Right atrium auricular region (tissue), 2 donors: ENCODE data around the gene NUDCD3. TPM values are rescaled to one million over a fixed set of nuclear protein-coding genes. Genes with fewer than 3 reads are reported as not detected.
A peak's percentile ranks its signal among the peaks of the same experiment; 100 is the strongest.

Experiments used
- DNase-seq: peaks from one replicate; pipeline ENCODE4 v3.0.0-alpha.2; 2019; ENCODE audit warnings: low spot score
- H3K27ac ChIP-seq, 2 donors: fragments of 200-600 bp; sonication (generic); 1 replicate in 1 of 2; 2 replicates in 1 of 2; pipeline ENCODE4 v1.5.1; 2016 to 2019
- H3K27me3 ChIP-seq, 2 donors: fragments of 200-600 bp; sonication (generic); one replicate each; pipeline versions ENCODE4 v1.5.1 to v1.6.0; 2017 to 2019
- H3K36me3 ChIP-seq: fragments of 200-600 bp; sonication (generic); one replicate; pipeline ENCODE4 v1.5.1; 2016
- H3K4me1 ChIP-seq, 2 donors: fragments of 200-600 bp; sonication (generic); one replicate each; pipeline versions ENCODE4 v1.5.1 to v1.6.0; 2017 to 2019
- H3K4me3 ChIP-seq, 2 donors: fragments of 200-600 bp; sonication (generic); 1 replicate in 1 of 2; 2 replicates in 1 of 2; pipeline ENCODE4 v1.5.1; 2017 to 2019; ENCODE audit warnings: mild to moderate bottlenecking in 1 of 2, moderate library complexity in 1 of 2
- H3K9me3 ChIP-seq, 2 donors: fragments of 200-600 bp; sonication (generic); one replicate each; pipeline ENCODE4 v1.5.1; 2019
- total RNA-seq, 2 donors: library from RNA; depleted of rRNA; stranded (reverse); fragments of >200 nt; gene quantifications; one replicate each; pipeline ENCODE4 v1.1.0, GENCODE V29; 2016
- TF ChIP-seq, protein P1 (sequence below), 2 donors: fragments of 200-600 bp; sonication (generic); IDR thresholded peaks; one replicate each; pipeline ENCODE4 v1.5.1; 2019; ENCODE audit warnings: antibody characterized with exemption in 2 of 2

Gene NUDCD3
- total RNA-seq, 2 donors from 2014 or later = 50.6 to 53.3 TPM

GRCh38 chr7:44367475-44368043, 122.9 kb downstream of the NUDCD3 start:
- Histone ChIP-seq H3K36me3 (no peaks in the 10 kb centered on the region), H3K27me3 (no peaks in the 10 kb centered on the region), H3K4me3 (no peak overlapping the region), H3K27ac (no peak overlapping the region), H3K9me3 (no peaks in the 10 kb centered on the region), H3K4me1 (no peaks in the 10 kb centered on the region)
- TF ChIP-seq, protein P1, sequence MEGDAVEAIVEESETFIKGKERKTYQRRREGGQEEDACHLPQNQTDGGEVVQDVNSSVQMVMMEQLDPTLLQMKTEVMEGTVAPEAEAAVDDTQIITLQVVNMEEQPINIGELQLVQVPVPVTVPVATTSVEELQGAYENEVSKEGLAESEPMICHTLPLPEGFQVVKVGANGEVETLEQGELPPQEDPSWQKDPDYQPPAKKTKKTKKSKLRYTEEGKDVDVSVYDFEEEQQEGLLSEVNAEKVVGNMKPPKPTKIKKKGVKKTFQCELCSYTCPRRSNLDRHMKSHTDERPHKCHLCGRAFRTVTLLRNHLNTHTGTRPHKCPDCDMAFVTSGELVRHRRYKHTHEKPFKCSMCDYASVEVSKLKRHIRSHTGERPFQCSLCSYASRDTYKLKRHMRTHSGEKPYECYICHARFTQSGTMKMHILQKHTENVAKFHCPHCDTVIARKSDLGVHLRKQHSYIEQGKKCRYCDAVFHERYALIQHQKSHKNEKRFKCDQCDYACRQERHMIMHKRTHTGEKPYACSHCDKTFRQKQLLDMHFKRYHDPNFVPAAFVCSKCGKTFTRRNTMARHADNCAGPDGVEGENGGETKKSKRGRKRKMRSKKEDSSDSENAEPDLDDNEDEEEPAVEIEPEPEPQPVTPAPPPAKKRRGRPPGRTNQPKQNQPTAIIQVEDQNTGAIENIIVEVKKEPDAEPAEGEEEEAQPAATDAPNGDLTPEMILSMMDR (IDR thresholded peaks at IDR 0.05) = no peak
- DNase-seq = no peak

- TF ChIP-seq, protein P1 (IDR thresholded peaks at IDR 0.05) = no peak
- DNase-seq = no peak
- no peaks in the 10 kb centered on the region for H3K9me3 ChIP-seq
- H3K36me3 ChIP-seq = no peaks in the 10 kb centered on the region
- no peaks in the 10 kb centered on the region for H3K27me3 ChIP-seq
- no peak overlapping the region for H3K4me3 ChIP-seq
- H3K27ac ChIP-seq = no peak overlapping the region
- no peaks in the 10 kb centered on the region for H3K4me1 ChIP-seq
Measured at GRCh38 chr7:44366986-44367385, 123.5 kb downstream of the NUDCD3 start.

DNA sequence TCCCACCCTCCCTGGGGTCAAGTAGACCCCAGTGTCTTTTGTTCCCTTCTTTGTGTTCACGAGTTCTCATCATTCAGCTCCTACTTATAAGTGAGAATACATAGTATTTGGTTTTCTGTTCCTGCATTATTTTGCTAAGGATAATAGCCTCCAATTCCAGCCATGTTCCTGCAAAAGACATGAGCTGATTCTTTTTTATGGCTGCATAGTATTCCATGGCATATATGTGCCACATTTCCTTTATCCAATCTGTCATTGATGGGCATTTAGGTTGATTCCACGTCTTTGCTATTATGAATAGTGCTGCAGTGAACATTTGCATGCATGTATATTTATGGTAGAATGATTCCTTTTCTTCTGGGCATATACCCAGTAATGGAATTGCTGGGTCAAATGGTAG, 136.8 kb downstream of the NUDCD3 start:
- H3K4me3 ChIP-seq = no peak overlapping the region
- H3K27ac ChIP-seq = no peak overlapping the region
- no peaks in the 10 kb centered on the region for H3K27me3 ChIP-seq
- no peaks in the 10 kb centered on the region for H3K36me3 ChIP-seq
- TF ChIP-seq, protein P1 (IDR thresholded peaks at IDR 0.05) = no peak
- H3K9me3 ChIP-seq = peaks cover 0 to 13% of the 10 kb centered on the region in 2 donors
- DNase-seq = no peak
- H3K4me1 ChIP-seq = peaks cover 0 to 7% of the 10 kb centered on the region in 2 donors

- Histone ChIP-seq H3K27me3 (no peaks in the 10 kb centered on the region), H3K36me3 (no peaks in the 10 kb centered on the region), H3K4me1 (peaks cover 0 to 7% of the 10 kb centered on the region in 2 donors), H3K27ac (peak overlapping the region in 1 of 2 donors; percentile 36), H3K9me3 (peaks cover 0 to 9% of the 10 kb centered on the region in 2 donors), H3K4me3 (no peak overlapping the region)
- DNase-seq = no peak
- TF ChIP-seq, protein P1 (IDR thresholded peaks at IDR 0.05) = peak in 1 of 2 donors; percentile 21
Measured at GRCh38 chr7:44348851-44349781, 141.3 kb downstream of the NUDCD3 start.

GRCh38 chr7:44348300-44348699, 142.2 kb downstream of the NUDCD3 start:
- DNase-seq = no peak
- peaks cover 0 to 7% of the 10 kb centered on the region in 2 donors for H3K4me1 ChIP-seq
- H3K27me3 ChIP-seq = no peaks in the 10 kb centered on the region
- TF ChIP-seq, protein P1 (IDR thresholded peaks at IDR 0.05) = peak in 1 of 2 donors; percentile 17
- H3K27ac ChIP-seq = peak overlapping the region in 1 of 2 donors; percentile 61
- no peaks in the 10 kb centered on the region for H3K36me3 ChIP-seq
- no peak overlapping the region for H3K4me3 ChIP-seq
- peaks cover 0 to 9% of the 10 kb centered on the region in 2 donors for H3K9me3 ChIP-seq
